ENCODE results near the gene ARHGAP33.

The ARHGAP33 gene

DNA sequence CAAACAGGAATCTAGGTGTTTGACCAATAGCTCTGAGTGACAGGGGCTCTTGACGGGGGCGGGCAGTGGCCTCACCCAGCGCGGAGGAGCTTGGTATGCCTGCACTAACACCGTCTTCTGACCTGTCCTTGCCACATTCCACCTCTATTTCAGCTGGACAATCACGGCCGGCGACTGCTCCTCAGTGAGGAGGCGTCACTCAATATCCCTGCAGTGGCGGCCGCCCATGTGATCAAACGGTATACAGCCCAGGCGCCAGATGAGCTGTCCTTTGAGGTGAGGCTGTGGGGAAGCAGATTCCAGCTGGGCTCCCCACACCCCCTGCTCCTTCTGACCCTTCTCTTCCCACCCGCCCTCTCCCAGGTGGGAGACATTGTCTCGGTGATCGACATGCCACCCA lies 4.7 kb downstream of the ARHGAP33 start:
- DNase-seq (ENCODE audit: low spot score), result no peak

DNA sequence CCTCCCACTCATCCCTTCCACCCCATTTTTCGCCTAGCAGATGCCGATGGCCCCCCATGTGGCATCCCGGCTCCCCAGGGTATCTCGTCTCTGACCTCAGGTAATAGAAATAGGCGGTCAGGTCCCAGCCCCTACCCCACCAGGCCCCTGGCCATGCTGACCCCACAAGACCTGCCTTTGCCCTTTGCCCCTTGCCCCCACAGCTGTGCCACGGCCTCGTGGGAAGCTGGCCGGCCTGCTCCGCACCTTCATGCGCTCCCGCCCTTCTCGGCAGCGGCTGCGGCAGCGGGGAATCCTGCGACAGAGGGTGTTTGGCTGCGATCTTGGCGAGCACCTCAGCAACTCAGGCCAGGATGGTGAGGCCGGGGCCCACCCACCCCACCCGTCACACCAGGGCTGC lies 5.4 kb downstream of the ARHGAP33 start:
- DNase-seq (ENCODE audit: low spot score), result no peak

DNA sequence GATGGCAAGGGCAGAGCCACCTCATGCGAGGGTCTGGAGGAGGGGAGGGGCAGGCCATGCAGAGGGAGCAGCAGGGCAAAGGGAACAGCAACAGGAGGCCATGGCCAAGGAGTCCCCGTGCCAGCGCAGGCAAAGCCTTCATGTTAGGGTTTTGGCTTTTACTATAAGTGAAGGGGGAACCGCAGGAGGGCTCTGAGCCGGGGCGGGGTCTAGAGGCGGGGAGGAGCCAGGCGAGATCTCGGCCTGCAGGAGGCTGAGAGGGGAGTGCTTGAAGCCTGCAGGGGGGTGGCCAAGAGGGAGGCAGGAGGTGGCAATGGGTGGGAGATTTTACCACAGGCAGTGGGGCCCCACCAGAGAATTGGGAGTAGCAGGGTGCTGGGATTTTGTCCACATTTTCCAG lies 6.3 kb downstream of the ARHGAP33 start:
- DNase-seq (ENCODE audit: low spot score), result no peak

DNA sequence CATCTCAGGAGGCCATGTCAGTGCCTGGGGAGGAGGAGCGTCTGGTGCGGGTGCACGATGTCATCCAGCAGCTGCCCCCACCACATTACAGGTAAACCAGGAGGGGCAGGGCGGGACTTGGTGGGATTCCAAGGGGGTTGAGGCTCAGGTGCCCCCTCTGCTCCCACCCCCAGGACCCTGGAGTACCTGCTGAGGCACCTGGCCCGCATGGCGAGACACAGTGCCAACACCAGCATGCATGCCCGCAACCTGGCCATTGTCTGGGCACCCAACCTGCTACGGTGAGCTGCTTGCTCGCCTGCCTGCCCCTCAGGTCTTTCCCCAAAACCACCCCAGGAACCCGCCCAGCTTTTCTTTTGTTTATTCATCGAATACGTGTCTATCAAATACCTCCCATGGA lies 7.2 kb downstream of the ARHGAP33 start:
- DNase-seq (ENCODE audit: low spot score), result no peak

DNA sequence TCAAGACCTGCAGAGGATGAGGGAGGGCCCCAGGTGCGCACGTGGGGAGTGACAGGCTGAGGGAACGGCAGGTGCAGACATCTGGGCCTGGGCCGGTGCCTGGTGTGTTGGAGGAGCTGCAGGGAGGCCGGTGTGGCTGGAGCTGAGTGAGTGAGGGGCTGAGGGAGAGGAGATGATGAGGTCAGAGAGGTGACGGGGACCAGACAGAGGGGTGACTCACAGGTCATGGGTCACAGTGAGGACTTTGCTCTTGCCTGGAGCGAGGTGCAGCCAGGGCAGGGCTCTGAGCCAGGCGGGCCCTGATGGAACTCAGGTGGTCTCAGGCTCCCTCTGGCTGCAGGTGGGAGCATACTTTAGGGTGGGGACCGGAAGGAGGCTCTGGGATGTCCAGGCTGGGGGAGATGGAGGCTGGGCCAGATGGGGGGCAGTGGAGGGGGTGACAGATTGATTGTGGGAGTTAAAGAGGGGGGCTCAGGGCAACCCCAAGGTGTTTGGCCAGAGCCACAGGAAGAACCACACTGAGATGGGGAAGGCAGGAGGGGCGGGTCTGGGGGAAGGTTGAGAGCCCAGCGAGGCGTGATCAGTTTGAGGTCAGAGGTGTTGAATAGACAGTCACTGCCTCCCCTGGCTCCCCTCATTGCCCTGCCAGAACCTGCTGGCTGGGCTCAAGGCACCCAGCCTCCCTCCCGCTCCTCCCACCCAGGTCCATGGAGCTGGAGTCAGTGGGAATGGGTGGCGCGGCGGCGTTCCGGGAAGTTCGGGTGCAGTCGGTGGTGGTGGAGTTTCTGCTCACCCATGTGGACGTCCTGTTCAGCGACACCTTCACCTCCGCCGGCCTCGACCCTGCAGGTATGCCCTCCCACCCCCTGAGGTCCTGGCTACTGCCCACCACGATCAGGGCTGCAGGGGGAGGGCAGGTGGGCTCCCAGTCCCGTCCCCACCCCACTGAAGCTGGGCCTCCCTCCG lies 8.4 kb downstream of the ARHGAP33 start:
- DNase-seq (ENCODE audit: low spot score), result no peak

DNA sequence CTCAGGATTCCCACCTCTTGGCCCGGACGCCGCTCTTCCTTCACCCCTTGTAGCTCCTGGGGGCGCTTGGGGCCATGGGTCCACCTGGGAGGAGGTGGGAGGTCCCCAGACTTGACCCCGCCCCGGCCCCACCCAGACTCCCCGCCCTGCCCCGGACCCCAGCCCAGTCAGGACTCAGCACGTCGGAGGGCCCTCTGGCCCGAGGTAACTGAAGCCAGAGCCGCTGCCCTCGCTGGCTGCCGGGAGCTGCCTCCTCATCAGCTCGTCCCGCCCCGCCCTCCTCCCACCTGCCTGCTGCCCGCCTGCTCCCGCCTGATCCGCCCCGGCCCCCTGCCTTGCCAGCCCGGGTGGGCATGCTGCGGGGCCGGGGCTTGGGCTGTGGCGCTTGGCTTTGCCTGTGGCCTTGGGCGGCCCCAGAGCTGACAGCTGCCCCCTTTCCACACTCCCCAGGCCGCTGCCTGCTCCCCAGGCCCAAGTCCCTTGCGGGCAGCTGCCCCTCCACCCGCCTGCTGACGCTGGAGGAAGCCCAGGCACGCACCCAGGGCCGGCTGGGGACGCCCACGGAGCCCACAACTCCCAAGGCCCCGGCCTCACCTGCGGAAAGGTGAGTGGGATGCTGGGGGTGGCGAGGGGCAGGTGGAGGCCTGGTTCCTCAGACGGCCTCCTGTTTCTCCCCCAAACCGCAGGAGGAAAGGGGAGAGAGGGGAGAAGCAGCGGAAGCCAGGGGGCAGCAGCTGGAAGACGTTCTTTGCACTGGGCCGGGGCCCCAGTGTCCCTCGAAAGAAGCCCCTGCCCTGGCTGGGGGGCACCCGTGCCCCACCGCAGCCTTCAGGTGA lies 9.4 kb downstream of the ARHGAP33 start:
- no peak for DNase-seq (ENCODE audit: low spot score)

DNA sequence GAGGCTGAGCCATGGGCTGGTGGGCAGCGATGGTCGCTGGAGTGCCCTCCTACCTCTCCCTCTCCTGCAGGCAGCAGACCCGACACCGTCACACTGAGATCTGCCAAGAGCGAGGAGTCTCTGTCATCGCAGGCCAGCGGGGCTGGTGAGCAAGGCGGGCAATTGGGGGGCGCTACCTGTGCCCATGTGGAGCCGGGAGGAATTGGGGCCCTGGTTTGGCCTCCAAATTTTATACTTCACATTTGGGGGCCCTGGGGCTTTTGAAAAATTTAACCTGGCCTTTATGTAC lies 9.9 kb downstream of the ARHGAP33 start:
- no peak for DNase-seq (ENCODE audit: low spot score)

DNA sequence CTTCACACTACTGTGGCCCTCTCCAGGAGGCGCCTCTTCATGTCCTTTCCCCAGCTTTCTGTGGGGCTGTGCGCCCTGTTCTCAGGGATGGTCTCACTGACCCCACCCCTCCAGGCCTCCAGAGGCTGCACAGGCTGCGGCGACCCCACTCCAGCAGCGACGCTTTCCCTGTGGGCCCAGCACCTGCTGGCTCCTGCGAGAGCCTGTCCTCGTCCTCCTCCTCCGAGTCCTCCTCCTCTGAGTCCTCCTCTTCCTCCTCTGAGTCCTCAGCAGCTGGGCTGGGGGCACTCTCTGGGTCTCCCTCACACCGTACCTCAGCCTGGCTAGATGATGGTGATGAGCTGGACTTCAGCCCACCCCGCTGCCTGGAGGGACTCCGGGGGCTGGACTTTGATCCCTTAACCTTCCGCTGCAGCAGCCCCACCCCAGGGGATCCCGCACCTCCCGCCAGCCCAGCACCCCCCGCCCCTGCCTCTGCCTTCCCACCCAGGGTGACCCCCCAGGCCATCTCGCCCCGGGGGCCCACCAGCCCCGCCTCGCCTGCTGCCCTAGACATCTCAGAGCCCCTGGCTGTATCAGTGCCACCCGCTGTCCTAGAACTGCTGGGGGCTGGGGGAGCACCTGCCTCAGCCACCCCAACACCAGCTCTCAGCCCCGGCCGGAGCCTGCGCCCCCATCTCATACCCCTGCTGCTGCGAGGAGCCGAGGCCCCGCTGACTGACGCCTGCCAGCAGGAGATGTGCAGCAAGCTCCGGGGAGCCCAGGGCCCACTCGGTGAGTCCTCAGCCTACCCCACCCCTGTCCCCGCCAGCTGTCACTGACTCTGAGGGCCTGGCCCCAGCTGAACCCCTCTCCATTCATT lies 11.2 kb downstream of the ARHGAP33 start:
- no peak for DNase-seq (ENCODE audit: low spot score)

DNA sequence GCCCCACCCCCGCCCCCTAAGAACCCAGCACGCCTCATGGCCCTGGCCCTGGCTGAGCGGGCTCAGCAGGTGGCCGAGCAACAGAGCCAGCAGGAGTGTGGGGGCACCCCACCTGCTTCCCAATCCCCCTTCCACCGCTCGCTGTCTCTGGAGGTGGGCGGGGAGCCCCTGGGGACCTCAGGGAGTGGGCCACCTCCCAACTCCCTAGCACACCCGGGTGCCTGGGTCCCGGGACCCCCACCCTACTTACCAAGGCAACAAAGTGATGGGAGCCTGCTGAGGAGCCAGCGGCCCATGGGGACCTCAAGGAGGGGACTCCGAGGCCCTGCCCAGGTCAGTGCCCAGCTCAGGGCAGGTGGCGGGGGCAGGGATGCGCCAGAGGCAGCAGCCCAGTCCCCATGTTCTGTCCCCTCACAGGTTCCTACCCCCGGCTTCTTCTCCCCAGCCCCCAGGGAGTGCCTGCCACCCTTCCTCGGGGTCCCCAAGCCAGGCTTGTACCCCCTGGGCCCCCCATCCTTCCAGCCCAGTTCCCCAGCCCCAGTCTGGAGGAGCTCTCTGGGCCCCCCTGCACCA lies 11.9 kb downstream of the ARHGAP33 start:
- no peak for DNase-seq (ENCODE audit: low spot score)

DNA sequence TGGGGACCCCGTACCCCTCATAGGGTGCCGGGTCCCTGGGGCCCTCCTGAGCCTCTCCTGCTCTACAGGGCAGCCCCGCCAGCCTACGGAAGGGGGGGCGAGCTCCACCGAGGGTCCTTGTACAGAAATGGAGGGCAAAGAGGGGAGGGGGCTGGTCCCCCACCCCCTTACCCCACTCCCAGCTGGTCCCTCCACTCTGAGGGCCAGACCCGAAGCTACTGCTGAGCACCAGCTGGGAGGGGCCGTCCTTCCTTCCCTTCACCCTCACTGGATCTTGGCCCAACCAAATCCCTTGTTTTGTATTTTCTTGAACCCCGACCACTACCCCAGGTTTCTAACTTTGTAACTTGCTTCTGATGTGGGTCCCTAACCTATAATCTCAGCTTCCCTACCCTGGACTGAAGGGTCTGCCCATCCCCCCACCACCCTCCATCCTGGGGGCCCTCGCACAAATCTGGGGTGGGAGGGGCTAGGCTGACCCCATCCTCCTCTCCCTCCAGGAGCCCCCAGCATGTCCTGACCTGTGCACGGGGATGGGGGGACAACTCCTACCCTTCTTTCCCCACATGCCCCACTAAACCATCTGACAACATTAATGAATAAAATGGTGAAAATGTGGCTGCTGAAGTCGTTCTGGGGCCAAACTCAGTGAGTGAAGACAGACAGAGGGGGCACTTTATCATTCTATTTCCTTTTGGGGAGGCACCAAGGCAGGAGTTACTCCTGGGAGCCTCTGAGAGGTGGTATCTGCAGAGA lies 13.0 kb downstream of the ARHGAP33 start:
- DNase-seq (ENCODE audit: low spot score), result no peak

DNA sequence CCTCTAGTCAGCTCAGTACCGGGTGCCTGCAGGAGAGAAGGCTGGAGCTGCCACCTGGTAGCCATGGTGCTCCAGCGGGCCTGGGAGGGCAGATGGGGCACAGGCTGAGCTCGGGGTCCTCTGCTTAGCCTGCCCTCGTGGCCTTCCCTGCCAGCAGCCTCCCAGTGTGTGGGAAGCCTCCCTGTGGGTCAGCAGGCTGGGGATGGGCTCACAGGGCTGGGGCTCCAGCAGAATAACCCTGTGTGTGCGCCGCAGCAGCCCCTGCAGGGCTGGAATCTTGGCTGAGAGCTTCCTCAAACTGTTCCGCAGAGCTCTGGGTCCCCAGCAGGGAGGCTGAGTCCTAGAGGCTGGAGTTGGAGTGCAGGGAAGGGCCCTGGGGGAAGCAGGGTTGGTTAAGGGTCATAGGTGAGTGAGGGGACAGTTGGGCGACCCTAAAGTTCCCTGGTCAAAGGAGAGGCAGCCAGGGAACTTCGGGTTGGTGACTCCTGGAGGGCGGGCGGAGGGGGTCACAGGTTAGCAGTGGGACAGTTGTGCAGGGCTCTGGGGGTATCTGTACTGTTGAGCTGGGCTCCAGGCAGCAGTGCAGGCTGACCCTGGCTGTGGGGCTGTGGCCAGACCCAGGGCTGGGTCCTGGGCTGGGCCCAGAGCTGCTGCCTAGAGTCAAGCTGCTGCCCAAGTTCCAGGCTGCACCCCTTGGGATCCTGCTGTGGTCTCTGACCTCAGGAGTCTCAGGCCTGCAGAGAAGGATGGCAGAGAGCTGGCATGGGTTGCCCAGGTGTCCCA lies 14.0 kb downstream of the ARHGAP33 start:
- DNase-seq (ENCODE audit: low spot score), result no peak

DNA sequence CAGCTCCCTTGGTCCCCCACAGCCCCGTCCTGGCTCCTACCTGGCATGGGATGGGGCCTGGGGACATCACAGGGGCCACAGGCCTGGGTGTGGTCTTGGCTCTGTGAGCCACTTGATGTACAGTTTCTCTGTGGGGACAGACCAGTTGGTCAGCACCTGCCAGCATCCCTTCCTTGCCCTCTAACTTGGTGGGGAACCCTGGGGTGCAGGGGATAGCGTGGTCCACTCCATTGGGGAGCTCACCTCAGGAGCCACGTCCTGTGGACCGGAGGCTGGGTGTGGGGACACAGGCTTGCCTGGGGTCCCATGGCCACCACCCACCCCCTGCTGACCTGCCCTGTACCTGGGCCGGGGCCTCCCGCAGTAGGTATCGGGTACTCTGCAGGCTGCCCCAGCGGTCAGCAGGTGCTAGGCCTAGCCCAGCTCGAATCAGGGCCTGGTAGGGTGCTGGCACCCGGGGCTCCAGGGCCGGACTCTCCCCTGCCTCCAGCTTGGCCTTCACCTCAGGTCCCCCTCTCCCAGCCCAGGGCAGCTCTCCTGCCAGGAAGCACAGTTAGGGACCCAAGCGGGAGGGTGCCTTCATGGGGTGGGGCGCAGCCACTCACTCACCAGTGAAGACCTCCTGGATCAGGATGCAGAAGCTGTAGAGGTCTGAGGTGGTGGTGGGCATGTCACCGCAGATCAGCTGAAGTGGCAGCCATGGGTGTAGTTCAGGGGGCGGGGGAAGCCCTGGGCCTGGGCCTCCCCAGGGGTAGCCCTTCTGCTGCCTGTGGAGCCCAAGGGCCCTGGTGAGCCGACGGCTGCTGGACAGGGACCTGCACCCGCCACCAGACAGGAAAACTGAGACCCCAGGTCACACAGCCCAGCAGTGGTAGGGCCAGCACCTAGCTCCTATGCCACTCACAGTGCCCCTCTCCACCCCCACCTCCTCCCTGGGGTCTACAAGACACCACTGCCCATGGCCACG lies 14.9 kb downstream of the ARHGAP33 start:
- DNase-seq (ENCODE audit: low spot score), result no peak

DNA sequence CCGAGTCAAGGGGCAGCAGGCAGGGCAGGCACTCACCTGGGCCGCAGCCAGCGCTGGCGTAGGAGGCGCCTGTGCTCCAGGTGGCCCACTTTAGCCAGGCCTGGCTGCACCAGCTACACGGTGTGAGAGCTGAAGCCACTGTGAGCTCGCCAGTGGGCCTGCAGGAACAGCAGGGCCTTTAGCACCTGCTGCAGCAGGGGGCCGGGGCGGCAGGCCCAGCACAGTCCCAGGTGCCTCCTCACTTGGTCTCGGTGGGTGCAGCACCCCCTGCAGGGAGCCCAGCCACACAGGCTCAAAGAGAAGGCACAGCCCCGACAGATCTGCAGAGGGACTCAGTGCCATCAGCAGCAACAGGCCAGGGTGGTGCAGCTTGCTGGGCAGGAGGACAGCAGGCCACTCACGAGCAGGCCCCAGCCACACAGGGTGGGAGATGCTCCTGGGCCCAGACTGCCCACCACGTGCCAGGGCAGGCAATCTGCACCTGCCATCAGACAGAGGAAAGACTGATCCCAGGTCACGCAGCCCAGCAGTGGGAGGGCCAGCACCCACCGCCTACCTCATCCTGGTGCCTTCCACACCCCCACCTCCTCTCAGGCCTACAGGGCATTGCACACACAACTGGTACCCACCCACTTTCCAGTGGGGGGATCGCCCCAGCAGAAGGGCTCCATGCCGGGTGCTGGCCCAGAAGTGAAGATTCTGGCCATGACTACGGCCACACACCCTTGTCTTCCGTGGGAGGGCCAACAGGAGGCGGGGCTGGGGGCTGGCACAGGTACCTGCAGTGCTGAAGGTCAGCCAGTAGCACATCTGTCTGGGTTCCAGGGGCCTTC lies 15.8 kb downstream of the ARHGAP33 start:
- no peak for DNase-seq (ENCODE audit: low spot score)

DNA sequence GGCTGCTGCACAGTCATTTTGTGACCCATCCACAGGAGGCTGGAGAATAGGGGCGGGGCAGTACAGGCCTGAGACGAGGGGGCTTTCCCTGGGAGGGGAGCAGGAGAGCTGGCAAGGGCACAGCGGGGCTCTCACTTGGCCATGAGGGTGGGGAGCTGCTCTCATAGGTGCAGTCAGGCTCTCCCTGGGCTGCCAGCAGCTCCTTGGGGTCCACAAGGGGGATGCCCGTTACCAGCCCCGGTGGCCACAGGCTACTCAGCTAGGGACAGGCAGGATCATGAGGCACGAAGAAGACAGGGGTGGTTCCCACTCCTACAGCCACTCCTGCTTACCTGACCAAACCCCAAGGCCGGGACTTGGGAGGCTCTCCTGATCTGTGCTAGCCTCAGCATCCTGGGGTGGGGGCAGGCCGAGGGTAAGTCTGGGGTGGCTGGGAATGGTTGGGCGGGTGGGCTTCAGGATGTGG lies 16.5 kb downstream of the ARHGAP33 start:
- DNase-seq (ENCODE audit: low spot score), result no peak

DNA sequence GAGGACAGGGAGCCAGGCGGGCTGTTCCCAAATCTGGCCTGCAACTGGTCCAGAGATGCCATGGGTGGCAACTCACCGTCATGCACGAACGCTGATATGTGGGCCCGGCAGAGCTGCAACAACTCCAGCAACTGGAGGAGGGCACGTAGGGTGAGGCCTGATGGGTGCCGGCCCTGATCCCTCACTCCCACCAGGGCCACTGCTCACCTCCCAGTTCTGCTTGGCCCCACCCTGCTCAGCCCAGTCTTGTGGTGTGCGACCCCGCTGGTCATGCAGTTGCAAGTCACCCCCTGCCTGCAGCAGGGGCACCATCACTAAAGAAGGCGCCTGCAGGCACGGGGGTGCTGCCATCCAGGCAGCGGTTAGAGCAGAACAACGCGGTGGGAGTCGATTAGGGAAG lies 16.9 kb downstream of the ARHGAP33 start:
- no peak for DNase-seq (ENCODE audit: low spot score)

DNA sequence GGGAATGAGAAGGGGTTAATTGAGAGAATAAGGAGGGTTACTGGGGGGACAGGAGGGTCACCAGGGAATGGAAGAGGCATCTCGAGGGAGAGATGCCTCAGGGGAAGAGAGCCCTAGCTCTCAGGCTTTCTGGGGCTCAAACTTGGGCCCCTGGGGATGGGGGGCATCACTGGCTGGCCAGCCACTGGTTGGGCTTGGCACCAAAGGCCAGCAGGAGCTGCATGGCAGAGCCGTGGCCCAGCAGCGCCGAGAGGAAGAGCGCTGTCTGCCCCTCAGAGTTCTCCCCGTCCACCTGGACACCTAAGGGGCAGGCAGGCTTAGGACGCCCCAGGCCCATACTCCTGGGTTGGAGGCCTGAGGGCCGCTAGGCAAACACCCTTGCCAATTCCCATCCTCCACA lies 17.5 kb downstream of the ARHGAP33 start:
- DNase-seq (ENCODE audit: low spot score), result no peak

DNA sequence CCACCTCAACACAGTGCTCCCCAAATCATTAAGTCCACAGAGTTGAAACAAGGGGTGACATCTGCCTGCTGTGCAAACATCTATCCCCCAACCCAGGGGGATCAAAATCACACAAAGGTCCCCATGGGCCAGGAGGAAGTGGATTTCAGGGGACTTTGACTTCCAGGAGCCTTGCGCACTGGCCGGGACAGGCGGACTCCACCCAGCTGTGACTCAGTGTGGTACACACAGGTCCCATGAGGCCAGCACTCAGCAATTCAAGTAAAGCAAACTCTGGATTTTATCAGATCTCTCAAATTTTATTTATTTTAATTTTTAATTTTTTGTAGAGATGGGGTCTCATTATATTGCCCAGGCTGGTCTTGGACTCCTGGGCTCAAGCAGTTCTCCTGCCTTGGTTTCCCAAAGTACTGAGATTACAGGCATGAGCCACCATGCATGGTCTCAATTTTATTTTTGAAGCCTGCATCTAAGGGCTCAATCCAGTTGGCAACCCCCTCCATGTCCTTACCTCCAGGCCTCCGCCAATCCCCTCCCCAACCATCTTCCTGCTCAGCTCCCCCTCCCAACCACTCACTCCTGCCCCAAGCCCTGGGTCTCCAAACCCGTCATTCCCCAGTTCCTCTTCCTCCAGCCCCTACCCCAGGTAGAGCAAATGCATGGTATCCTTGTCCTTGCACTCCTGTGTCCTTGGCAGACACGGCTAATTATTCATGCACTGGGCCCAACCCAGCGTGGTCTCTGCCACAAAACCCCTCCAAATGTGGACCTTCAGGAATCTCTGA lies 18.2 kb downstream of the ARHGAP33 start:
- DNase-seq (ENCODE audit: low spot score), result no peak
